ENCODE results near the gene CPEB4. TPM values are rescaled to one million over a fixed set of nuclear protein-coding genes. Genes with fewer than 3 reads are reported as not detected.

CPEB4 gene
- total RNA-seq, 2 experiments from 2014 or later: 18.3 to 19.2 TPM

GRCh38 chr5:173941102-173941501 lies 53.0 kb downstream of the CPEB4 start:
- CTCF ChIA-PET: no interaction called here
- Mint-ChIP-seq H3K9me3 (no peaks in the 10 kb centered on the region), H3K36me3 (ENCODE audit: low read depth) (peaks cover 33% of the 10 kb centered on the region), H3K27ac (no peak overlapping the region), H3K4me1 (ENCODE audit: low read depth) (peaks cover 8% of the 10 kb centered on the region), H3K4me3 (no peak overlapping the region), H3K27me3 (no peaks in the 10 kb centered on the region)
- no peaks in the 10 kb centered on the region for H3K27me3 ChIP-seq (ENCODE audit: control insufficient read depth in 1 of 2, insufficient read depth in 2 of 2, low read length in 2 of 2)
- H3K4me3 ChIP-seq (ENCODE audit: low read length): no peak overlapping the region
- POLR2A ChIA-PET: no interaction called here
- DNase-seq (no peak), ATAC-seq (ENCODE audit: poor library complexity) (no peak)
- intact Hi-C loops (cut with DNase I, micrococcal nuclease): no loop called here
- no peaks in the 10 kb centered on the region for H3K4me1 ChIP-seq (ENCODE audit: insufficient read depth, low read length)
- peaks cover 15% of the 10 kb centered on the region for H3K36me3 ChIP-seq (ENCODE audit: insufficient read depth, low read length)
- TF ChIP-seq CTCF (IDR thresholded peaks at IDR 0.05): no peak
- H3K27ac ChIP-seq (ENCODE audit: low read depth in 1 of 2, low read length in 2 of 2): no peak overlapping the region
- H3K9me3 ChIP-seq (ENCODE audit: control insufficient read depth in 1 of 2, insufficient read depth in 1 of 2, low read length in 2 of 2): no peaks in the 10 kb centered on the region

- H3K27me3 ChIP-seq (ENCODE audit: control insufficient read depth in 1 of 2, insufficient read depth in 2 of 2, low read length in 2 of 2): no peaks in the 10 kb centered on the region
- H3K4me1 ChIP-seq (ENCODE audit: insufficient read depth, low read length): no peaks in the 10 kb centered on the region
- Mint-ChIP-seq H3K9me3 (no peaks in the 10 kb centered on the region), H3K36me3 (ENCODE audit: low read depth) (peaks cover 40% of the 10 kb centered on the region), H3K27me3 (no peaks in the 10 kb centered on the region), H3K27ac (no peak overlapping the region), H3K4me1 (ENCODE audit: low read depth) (peaks cover 6% of the 10 kb centered on the region), H3K4me3 (no peak overlapping the region)
- peaks cover 22% of the 10 kb centered on the region for H3K36me3 ChIP-seq (ENCODE audit: insufficient read depth, low read length)
- no peak for TF ChIP-seq CTCF (IDR thresholded peaks at IDR 0.05)
- ATAC-seq (ENCODE audit: poor library complexity): no peak
- no peaks in the 10 kb centered on the region for H3K9me3 ChIP-seq (ENCODE audit: control insufficient read depth in 1 of 2, insufficient read depth in 1 of 2, low read length in 2 of 2)
- DNase-seq: no peak
- CTCF ChIA-PET: no interaction called here
- intact Hi-C loops (cut with DNase I, micrococcal nuclease): no loop called here
- H3K4me3 ChIP-seq (ENCODE audit: low read length): no peak overlapping the region
- POLR2A ChIA-PET: no interaction called here
- H3K27ac ChIP-seq (ENCODE audit: low read depth in 1 of 2, low read length in 2 of 2): no peak overlapping the region
Measured at GRCh38 chr5:173941758-173942401, 53.7 kb downstream of the CPEB4 start.

GRCh38 chr5:173944511-173944910 lies 56.4 kb downstream of the CPEB4 start:
- DNase-seq (no peak), ATAC-seq (ENCODE audit: poor library complexity) (no peak)
- no peak for TF ChIP-seq CTCF (IDR thresholded peaks at IDR 0.05)
- intact Hi-C loops (cut with DNase I, micrococcal nuclease): no loop called here
- Histone ChIP-seq H3K27me3 (ENCODE audit: control insufficient read depth in 1 of 2, insufficient read depth in 2 of 2, low read length in 2 of 2) (no peaks in the 10 kb centered on the region), H3K4me1 (ENCODE audit: insufficient read depth, low read length) (no peaks in the 10 kb centered on the region), H3K36me3 (ENCODE audit: insufficient read depth, low read length) (peaks cover 35% of the 10 kb centered on the region), H3K4me3 (ENCODE audit: low read length) (no peak overlapping the region), H3K9me3 (ENCODE audit: control insufficient read depth in 1 of 2, insufficient read depth in 1 of 2, low read length in 2 of 2) (no peaks in the 10 kb centered on the region), H3K27ac (ENCODE audit: low read depth in 1 of 2, low read length in 2 of 2) (no peak overlapping the region)
- no peak overlapping the region for H3K4me3 Mint-ChIP-seq
- H3K27ac Mint-ChIP-seq: no peak overlapping the region
- ChIA-PET POLR2A (no interaction called here), CTCF (no interaction called here)
- peaks cover 56% of the 10 kb centered on the region for H3K36me3 Mint-ChIP-seq (ENCODE audit: low read depth)
- H3K4me1 Mint-ChIP-seq (ENCODE audit: low read depth): no peaks in the 10 kb centered on the region
- no peaks in the 10 kb centered on the region for H3K9me3 Mint-ChIP-seq
- H3K27me3 Mint-ChIP-seq: no peaks in the 10 kb centered on the region
